Activated T-cell treated with anti-CD3 and anti-CD28 coated beads, Interleukin-2, amount 50 U/mL, for 48 hours (primary cell): ENCODE measurements around the gene NPDC1.

ENCODE experiments used
- DNase-seq, 2 experiments: peaks; one replicate each; pipeline ENCODE4 v3.0.0-alpha.2; 2020

Gene NPDC1

GRCh38 chr9:137046088-137046787 lies at the start of gene NPDC1:
TSS of gene NPDC1 (minus strand) at chr9:137046177. CDS start at chr9:137045989, 188 bp downstream.
- DNase-seq: peak; percentile 88 to 90

- DNase-seq: no peak
Observed at GRCh38 chr9:137089232-137089947, 43.4 kb upstream of the NPDC1 start.

GRCh38 chr9:137088121-137088520 lies 42.1 kb upstream of the NPDC1 start:
- DNase-seq: no peak

GRCh38 chr9:137087409-137087925 lies 41.5 kb upstream of the NPDC1 start:
- no peak for DNase-seq

GRCh38 chr9:137086531-137087408 lies 40.8 kb upstream of the NPDC1 start, which contains the start of gene MAN1B1:
TSS of gene MAN1B1 (plus strand) at chr9:137086985. CDS start at chr9:137087000, 15 bp downstream.
- peak; percentile 98 to 99 for DNase-seq

- peak in 1 of 2 experiments; percentile 68 for DNase-seq
Observed at GRCh38 chr9:137085920-137086530, 40.0 kb upstream of the NPDC1 start.

GRCh38 chr9:137084526-137084925 lies 38.5 kb upstream of the NPDC1 start:
- no peak for DNase-seq

GRCh38 chr9:137083394-137084004 lies 37.5 kb upstream of the NPDC1 start:
- DNase-seq: peak; percentile 55 to 59

- DNase-seq: no peak
Observed at GRCh38 chr9:137082925-137083290, 36.9 kb upstream of the NPDC1 start.

- no peak for DNase-seq
Observed at GRCh38 chr9:137082222-137082924, 36.4 kb upstream of the NPDC1 start.

GRCh38 chr9:137080260-137081122 lies 34.5 kb upstream of the NPDC1 start:
- no peak for DNase-seq

- DNase-seq: no peak
Observed at GRCh38 chr9:137079401-137079787, 33.4 kb upstream of the NPDC1 start.

- no peak for DNase-seq
Observed at GRCh38 chr9:137078701-137079400, 32.9 kb upstream of the NPDC1 start.

GRCh38 chr9:137077758-137078693 lies 32.0 kb upstream of the NPDC1 start:
- DNase-seq: peak; percentile 51 to 67

GRCh38 chr9:137077010-137077747 lies 31.2 kb upstream of the NPDC1 start, which contains the start of gene UAP1L1:
TSS of gene UAP1L1 (plus strand) at chr9:137077517. CDS start at chr9:137077533, 16 bp downstream.
- DNase-seq: peak; percentile 62 to 74

- DNase-seq: no peak
Observed at GRCh38 chr9:137076636-137077009, 30.6 kb upstream of the NPDC1 start.

- DNase-seq: no peak
Observed at GRCh38 chr9:137075275-137075775, 29.3 kb upstream of the NPDC1 start.
